Thoracic aorta (tissue), 2 donors: ENCODE results near the gene ZBTB7C. TPM values are rescaled to one million over a fixed set of nuclear protein-coding genes. Genes with fewer than 3 reads are reported as not detected.

Experiments
- ATAC-seq: fragments of 150-250 bp; one replicate; pipeline ENCODE4 v1.8.0; 2017; ENCODE audit warnings: low read depth; ENCODE audit not compliant: insufficient number of reproducible peaks, low FRiP score
- DNase-seq: peaks from one replicate; pipeline ENCODE4 v3.0.0-alpha.2; 2020; ENCODE audit warnings: low spot score
- H3K27ac ChIP-seq, 2 donors: fragments of 200-600 bp; sonication (generic); 1 replicate in 1 of 2; 2 replicates in 1 of 2; pipeline ENCODE4 v1.5.1; 2016; ENCODE audit warnings: mild to moderate bottlenecking in 2 of 2, moderate library complexity in 2 of 2
- H3K27me3 ChIP-seq: fragments of 200-600 bp; sonication (generic); replicated peaks from 2 replicates; pipeline ENCODE4 v1.6.0; 2016; ENCODE audit warnings: mild to moderate bottlenecking; ENCODE audit not compliant: insufficient read depth
- H3K36me3 ChIP-seq: fragments of 200-600 bp; sonication (generic); one replicate; pipeline ENCODE4 v1.5.1; 2016
- H3K4me1 ChIP-seq, 2 donors: fragments of 200-600 bp; sonication (generic); 1 replicate in 1 of 2; 2 replicates in 1 of 2; pipeline versions ENCODE4 v1.5.1 to v1.6.0; 2016; ENCODE audit warnings: low read depth in 2 of 2, mild to moderate bottlenecking in 1 of 2; ENCODE audit not compliant: control insufficient read depth in 1 of 2
- H3K4me3 ChIP-seq: fragments of 200-600 bp; sonication (generic); 2 replicates; pipeline ENCODE4 v1.5.1; 2016; ENCODE audit warnings: mild to moderate bottlenecking
- H3K9me3 ChIP-seq: fragments of 200-600 bp; sonication (generic); 2 replicates; pipeline ENCODE4 v1.5.1; 2016
- total RNA-seq, 2 donors: library from RNA; depleted of rRNA; stranded (reverse); fragments of >200 nt; gene quantifications; one replicate each; pipeline versions ENCODE4 v1.1.0 to v1.2.3, GENCODE V29; 2016
- TF ChIP-seq, protein P1 (sequence below): fragments of 200-600 bp; sonication (generic); IDR thresholded peaks from one replicate; pipeline ENCODE4 v1.5.1; 2019; ENCODE audit warnings: antibody characterized with exemption

Gene ZBTB7C
- total RNA-seq, 2 donors from 2014 or later = 9.6 to 10.9 TPM

DNA sequence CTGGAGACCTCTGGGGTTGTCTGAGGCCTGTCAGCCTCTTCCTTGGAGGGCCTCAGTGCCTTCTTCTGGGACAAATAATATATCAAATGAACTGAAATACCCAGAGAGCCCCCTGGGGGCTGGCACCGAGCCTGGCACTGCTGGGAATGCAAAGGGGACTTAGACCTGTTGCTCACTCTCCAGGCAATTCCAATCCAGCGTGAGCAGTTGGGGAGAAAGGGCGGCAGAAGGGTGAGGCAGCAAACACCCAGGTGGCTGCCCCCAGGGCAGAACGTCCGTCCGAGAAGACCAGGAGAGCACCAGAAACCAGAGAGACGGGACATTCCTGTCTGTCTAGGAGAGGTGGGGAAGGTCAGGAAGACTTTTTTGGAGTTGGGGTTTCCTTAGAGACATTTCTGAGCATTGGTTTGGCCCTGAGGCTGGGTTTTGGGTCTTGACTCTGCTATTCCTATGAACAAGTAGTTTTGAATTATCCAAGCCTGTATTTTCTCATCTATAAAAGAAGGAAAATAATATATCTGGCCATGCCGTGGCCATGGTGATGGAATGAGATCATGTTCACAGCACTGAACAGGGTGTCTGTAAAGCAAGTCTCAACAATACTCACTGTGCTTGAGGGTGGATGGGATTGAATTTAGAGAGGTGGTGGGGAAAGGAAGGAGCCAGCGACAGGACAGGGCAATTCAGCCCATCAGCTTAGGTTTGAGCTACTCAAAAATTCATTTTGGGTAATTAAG, 44.3 kb upstream of the ZBTB7C start:
- Histone ChIP-seq H3K36me3 (no peaks in the 10 kb centered on the region), H3K27me3 (no peaks in the 10 kb centered on the region), H3K27ac (peak overlapping the region; percentile 71 to 78), H3K4me3 (no peak overlapping the region), H3K9me3 (no peaks in the 10 kb centered on the region), H3K4me1 (peaks cover 9 to 43% of the 10 kb centered on the region in 2 donors)
- ATAC-seq (no peak), DNase-seq (no peak)
- TF ChIP-seq, protein P1, sequence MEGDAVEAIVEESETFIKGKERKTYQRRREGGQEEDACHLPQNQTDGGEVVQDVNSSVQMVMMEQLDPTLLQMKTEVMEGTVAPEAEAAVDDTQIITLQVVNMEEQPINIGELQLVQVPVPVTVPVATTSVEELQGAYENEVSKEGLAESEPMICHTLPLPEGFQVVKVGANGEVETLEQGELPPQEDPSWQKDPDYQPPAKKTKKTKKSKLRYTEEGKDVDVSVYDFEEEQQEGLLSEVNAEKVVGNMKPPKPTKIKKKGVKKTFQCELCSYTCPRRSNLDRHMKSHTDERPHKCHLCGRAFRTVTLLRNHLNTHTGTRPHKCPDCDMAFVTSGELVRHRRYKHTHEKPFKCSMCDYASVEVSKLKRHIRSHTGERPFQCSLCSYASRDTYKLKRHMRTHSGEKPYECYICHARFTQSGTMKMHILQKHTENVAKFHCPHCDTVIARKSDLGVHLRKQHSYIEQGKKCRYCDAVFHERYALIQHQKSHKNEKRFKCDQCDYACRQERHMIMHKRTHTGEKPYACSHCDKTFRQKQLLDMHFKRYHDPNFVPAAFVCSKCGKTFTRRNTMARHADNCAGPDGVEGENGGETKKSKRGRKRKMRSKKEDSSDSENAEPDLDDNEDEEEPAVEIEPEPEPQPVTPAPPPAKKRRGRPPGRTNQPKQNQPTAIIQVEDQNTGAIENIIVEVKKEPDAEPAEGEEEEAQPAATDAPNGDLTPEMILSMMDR = no peak

GRCh38 chr18:48452861-48453323, 43.7 kb upstream of the ZBTB7C start:
- Histone ChIP-seq H3K36me3 (no peaks in the 10 kb centered on the region), H3K27me3 (no peaks in the 10 kb centered on the region), H3K4me1 (peaks cover 9 to 43% of the 10 kb centered on the region in 2 donors), H3K4me3 (no peak overlapping the region), H3K9me3 (no peaks in the 10 kb centered on the region), H3K27ac (peak overlapping the region; percentile 71 to 78)
- TF ChIP-seq, protein P1 = no peak
- ATAC-seq (peak; percentile 15), DNase-seq (no peak)

GRCh38 chr18:48450685-48451084, 41.5 kb upstream of the ZBTB7C start:
- DNase-seq (no peak), ATAC-seq (no peak)
- Histone ChIP-seq H3K36me3 (no peaks in the 10 kb centered on the region), H3K27me3 (no peaks in the 10 kb centered on the region), H3K27ac (no peak overlapping the region), H3K9me3 (no peaks in the 10 kb centered on the region), H3K4me3 (no peak overlapping the region), H3K4me1 (peaks cover 9 to 46% of the 10 kb centered on the region in 2 donors)
- TF ChIP-seq, protein P1 = no peak

DNA sequence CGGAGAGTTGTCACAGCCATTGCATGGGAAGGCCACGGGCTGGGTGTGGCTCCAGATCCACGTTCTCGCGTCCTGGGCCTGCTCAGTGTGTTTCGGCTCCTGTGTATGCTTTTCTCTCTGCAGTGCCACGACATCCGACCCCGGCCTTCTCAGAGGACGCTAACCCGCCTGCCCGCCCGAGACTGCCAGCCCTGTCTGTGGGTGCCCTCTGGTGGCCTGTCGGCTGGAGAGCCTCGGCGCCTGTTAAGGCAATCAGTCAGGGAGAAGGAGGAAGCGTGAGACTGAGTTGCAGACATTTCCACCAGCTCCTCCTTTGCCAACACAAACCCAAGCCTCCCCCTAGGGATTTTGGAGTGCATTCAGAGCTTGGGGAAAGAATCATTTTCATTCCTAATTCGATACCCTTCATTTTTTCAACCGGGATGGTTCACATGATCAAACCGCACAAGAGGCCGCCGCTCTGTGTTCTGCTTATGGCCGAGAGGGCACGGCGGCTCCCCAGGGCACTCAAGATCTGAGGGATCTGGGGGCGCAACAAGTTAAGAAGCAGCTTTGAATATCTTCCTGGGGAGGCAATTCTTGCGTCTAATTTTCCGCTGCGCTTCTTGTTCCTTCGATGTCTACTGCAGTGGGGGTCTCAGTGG, 37.5 kb upstream of the ZBTB7C start:
- ATAC-seq (peak; percentile 39), DNase-seq (peak; percentile 68)
- Histone ChIP-seq H3K9me3 (no peaks in the 10 kb centered on the region), H3K4me3 (no peak overlapping the region), H3K36me3 (no peaks in the 10 kb centered on the region), H3K27me3 (no peaks in the 10 kb centered on the region), H3K4me1 (peaks cover 5 to 29% of the 10 kb centered on the region in 2 donors), H3K27ac (no peak overlapping the region)
- TF ChIP-seq, protein P1 = peak; percentile 91

- ATAC-seq = peak; percentile 44
- H3K4me3 ChIP-seq = no peak overlapping the region
- no peak overlapping the region for H3K27ac ChIP-seq
- TF ChIP-seq, protein P1 = peak; percentile 86
- H3K4me1 ChIP-seq = peaks cover 11 to 38% of the 10 kb centered on the region in 2 donors
- DNase-seq = peak; percentile 61
- H3K9me3 ChIP-seq = no peaks in the 10 kb centered on the region
- no peaks in the 10 kb centered on the region for H3K36me3 ChIP-seq
- no peaks in the 10 kb centered on the region for H3K27me3 ChIP-seq
Measured at GRCh38 chr18:48445540-48445939, 36.4 kb upstream of the ZBTB7C start.
